SH-SY5Y (cell line): ENCODE data around the gene OIT3.

Source experiments
- GATA2 ChIP-seq: IDR thresholded peaks from 2 replicates; pipeline ENCODE4 v1.6.1; 2011; ENCODE audit warnings: mild to moderate bottlenecking, low read depth, low read length
- GATA3 ChIP-seq: IDR thresholded peaks from 2 replicates; pipeline ENCODE4 v1.6.1; 2011; ENCODE audit warnings: low read depth, mild to moderate bottlenecking, low read length, moderate library complexity

The OIT3 gene

GRCh38 chr10:72976886-72977285 lies 83.3 kb downstream of the OIT3 start:
- TF ChIP-seq GATA2 (no peak), GATA3 (no peak)

- no peak for TF ChIP-seq GATA2
- TF ChIP-seq GATA3: no peak
These were observed 86.2 kb downstream of the OIT3 start for GRCh38 chr10:72979709-72980108.

GRCh38 chr10:72980348-72980747 lies 86.8 kb downstream of the OIT3 start:
- TF ChIP-seq GATA2: no peak
- TF ChIP-seq GATA3: no peak

GRCh38 chr10:72981028-72981881 lies 87.7 kb downstream of the OIT3 start:
- no peak for TF ChIP-seq GATA3
- TF ChIP-seq GATA2: no peak

GRCh38 chr10:72981882-72982529 lies 88.5 kb downstream of the OIT3 start:
- TF ChIP-seq GATA2 (no peak), GATA3 (no peak)
